ENCODE results near the gene GRAP.

GRAP gene

DNA sequence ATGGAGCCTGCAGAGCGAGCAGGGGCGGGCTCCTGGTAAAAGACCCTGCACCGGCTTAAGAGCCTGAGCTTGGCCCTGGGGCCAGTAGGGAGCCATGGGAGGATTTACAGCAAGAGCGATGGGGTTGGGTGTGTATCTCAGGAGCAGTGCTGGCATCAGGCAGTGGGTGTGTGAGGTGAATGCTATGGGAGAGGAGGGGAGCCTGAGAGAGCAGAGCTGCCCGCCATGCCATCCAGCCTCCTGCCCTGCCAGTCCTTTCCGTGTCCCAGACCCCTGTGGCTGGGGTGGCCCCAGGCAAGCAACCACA, 65.5 kb downstream of the GRAP start:
- DNase-seq = no peak

DNA sequence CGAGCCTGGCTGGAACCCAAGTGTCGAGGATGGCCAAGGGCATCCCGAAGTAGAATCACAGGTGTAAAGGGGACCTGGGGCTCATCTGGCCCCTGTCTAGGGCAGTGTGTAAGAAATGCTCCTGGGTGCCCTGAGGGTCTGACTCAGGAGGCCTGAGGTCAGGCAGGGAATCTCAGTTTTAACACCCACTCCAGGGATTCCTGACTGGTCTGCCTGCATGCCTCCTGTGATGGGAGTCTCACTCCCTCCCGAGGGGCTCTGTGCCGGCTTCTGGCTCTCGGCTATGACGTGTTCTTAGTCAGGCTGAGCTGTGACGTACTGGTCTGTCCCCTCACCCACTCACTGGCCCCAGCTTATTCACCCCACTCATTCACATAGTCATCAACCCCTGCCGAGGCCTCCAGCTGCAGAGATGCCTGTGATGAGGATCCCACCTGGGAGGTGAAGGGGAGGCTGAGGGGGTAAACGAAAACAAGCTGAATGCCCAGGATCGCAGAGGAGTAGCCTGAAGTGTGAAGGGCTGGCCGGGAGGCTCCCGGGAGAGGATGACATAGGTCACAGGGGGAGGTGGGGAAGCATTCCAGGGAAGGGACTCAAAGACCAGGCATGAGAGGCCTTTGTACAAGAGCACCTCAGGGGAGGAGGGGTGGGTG, 65.9 kb downstream of the GRAP start:
- DNase-seq = no peak

DNA sequence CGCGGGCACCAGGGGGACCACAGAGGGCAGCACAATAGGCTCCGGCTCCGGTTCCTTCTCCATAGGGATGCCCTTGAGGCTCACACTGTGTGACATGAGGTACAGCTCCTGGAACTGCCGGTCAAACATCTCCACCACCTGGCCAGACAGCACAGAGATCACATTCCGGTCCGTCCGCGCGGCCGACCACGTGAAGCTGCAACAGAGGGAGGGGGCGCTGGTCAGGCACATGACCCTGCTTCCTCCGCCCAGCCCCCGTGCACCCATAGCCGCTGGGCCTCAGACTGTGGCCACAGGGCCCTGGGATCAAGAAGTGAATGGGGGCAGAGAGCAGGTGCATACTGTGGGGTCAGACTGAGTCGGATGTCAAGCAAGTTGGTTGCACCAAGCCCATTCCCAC, 68.1 kb downstream of the GRAP start:
- no peak for DNase-seq

DNA sequence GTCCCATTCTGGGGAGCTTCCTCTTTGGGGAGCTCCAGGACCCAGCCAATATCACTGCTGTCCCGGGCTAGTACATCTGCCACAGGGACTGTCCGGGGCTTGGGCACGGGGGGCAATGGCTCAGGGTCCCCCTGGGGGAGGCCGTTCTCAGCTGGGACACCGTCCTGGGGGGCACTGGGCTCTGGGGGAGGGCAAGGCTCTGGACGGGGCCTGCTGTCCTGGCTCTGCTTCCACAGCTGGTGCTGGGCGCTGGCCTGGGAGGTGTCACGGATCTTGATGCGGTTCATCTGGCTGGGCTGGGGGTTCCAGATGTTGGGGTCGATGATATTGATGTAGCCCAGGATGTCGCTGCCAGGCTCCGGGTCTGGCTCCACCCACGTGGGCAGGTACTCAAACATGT, 68.7 kb downstream of the GRAP start:
- no peak for DNase-seq

DNA sequence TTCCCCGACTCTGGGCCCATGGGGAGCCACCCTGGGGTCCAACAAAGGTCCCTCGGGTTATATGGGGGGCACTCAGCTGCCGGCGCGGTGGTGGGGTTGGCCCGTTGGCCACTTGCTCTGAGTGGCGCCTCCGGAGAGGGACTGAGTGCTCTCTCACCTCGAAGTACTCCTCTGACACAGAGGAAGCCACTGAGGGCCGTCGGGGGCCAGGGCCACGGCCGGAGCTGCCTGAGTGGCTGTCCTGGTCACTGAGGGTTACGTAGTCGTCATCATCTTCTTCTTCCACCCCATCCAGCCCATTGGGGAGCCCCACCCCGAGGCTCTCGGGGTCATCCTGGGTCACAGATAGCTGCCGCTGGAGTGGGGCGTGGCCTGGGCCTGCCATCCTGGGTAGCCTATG, 69.1 kb downstream of the GRAP start:
- DNase-seq = no peak

DNA sequence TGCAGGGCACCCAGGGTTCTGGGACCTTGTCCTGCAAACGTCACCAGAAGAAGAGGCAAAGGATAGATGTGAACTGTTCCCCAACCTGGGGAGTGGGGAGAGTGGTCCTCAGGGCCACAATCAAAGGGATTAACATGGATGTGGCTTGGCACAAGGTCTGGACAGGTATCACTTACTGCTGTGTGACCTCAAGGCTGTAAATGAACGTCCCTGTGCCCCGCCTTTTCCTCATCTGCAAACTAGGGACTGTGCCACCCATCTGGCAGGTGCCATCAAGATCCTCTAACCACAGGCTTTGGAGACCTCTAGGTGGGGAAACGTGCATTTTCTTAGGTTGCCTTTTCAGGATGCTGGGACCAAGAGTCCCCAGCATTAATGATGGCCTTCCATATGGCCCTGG, 69.7 kb downstream of the GRAP start:
- no peak for DNase-seq

DNA sequence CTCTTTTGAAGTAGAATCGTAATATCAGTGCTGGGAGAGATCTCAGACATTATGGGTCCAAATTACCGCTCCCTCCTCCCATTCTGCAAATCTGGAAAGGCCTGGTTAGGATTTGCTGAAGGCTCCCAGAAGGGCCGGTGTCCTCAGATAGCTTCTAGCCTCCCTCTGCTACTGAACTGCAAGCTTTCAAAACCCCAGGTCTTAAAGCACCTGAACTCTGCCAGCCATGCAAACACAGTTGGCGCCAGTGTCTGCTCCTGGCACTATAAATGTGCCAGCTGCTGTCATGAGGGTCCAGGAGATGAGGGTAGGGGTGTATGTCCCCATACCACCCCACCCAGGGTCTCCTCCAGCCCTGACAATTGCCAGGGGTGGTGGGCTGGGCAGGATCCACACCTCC, 70.6 kb downstream of the GRAP start:
- DNase-seq = no peak

DNA sequence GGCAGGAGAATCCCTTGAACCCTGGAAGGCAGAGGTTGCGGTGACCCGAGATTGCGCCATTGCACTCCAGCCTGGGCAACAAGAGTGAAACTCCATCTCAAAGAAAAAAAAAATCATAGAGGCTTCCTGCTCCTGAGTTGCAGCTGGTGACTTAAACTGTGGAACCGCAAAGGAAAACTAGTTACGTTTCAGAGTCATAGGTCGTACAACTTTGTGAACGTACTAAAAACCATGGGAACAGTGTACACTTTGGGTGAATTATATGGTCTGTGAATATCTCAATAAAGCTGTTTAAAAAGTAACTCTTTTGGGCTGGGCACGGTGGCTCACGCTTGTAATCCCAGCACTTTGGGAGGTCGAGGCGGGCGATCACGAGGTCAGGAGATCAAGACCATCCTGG, 71.2 kb downstream of the GRAP start:
- no peak for DNase-seq

DNA sequence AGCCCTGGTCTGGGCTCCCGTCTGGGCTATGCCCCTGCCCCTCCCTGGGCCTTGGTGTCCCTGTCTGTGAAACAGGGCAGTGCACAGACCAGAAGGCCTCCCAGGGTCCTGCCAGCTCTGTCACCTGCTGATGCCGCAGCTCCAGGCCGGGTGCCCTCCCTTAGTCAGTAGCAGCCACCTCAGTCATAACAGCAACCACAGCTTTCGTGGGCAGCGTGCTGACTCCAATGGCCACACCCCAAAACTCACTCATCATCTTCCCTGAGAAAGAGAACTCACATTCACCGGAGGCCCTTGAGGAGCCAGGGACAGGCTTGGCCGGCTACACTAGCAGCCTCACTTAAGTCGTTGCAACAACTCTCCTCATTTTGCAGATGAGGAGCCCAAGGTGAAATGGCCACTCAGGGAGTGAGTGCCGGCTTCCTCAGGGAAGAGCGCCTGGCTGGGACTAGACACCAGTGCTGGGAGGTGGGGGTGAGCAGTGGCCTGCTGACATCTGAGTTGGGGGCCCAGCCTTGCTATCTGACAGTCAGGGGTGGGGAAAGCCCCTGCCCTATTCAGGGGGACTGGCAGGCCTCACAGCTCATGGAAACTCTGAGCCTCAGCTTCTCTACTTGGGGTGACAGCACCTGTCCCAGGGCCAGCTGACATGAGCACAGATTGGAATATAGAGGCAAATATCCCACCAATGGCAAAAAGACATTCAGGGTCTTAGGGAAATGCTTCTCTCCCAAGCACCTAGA, 72.2 kb downstream of the GRAP start:
- no peak for DNase-seq

DNA sequence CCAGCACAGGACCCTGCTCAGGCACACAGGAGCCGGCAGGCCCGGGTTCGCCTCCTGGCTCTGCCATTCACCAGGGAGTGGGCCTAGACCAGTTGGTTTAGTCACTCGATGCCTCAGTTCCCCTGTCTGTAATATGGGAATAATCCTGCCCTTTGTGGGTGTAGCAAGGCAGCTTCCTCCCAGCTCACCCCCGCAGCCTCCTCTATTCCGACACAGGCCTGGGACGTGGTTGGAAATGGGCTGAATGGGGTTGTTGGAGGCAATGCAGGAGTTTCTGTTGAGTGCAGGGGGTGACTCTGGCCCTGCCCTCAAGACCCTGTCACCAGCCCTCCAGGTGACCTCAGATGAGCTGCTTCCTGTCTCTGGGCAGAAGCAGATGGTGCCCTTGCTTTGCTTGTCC, 75.0 kb downstream of the GRAP start:
- DNase-seq = no peak

Measured in NCI-H526 (cell line).